ENCODE results near the gene PTPRM. TPM values are rescaled to one million over a fixed set of nuclear protein-coding genes. Genes with fewer than 3 reads are reported as not detected.

Gene PTPRM
- total and polyA plus RNA-seq, 2 experiments from 2014 or later: 1.6 to 5.3 TPM

- TF ChIP-seq, protein P1, sequence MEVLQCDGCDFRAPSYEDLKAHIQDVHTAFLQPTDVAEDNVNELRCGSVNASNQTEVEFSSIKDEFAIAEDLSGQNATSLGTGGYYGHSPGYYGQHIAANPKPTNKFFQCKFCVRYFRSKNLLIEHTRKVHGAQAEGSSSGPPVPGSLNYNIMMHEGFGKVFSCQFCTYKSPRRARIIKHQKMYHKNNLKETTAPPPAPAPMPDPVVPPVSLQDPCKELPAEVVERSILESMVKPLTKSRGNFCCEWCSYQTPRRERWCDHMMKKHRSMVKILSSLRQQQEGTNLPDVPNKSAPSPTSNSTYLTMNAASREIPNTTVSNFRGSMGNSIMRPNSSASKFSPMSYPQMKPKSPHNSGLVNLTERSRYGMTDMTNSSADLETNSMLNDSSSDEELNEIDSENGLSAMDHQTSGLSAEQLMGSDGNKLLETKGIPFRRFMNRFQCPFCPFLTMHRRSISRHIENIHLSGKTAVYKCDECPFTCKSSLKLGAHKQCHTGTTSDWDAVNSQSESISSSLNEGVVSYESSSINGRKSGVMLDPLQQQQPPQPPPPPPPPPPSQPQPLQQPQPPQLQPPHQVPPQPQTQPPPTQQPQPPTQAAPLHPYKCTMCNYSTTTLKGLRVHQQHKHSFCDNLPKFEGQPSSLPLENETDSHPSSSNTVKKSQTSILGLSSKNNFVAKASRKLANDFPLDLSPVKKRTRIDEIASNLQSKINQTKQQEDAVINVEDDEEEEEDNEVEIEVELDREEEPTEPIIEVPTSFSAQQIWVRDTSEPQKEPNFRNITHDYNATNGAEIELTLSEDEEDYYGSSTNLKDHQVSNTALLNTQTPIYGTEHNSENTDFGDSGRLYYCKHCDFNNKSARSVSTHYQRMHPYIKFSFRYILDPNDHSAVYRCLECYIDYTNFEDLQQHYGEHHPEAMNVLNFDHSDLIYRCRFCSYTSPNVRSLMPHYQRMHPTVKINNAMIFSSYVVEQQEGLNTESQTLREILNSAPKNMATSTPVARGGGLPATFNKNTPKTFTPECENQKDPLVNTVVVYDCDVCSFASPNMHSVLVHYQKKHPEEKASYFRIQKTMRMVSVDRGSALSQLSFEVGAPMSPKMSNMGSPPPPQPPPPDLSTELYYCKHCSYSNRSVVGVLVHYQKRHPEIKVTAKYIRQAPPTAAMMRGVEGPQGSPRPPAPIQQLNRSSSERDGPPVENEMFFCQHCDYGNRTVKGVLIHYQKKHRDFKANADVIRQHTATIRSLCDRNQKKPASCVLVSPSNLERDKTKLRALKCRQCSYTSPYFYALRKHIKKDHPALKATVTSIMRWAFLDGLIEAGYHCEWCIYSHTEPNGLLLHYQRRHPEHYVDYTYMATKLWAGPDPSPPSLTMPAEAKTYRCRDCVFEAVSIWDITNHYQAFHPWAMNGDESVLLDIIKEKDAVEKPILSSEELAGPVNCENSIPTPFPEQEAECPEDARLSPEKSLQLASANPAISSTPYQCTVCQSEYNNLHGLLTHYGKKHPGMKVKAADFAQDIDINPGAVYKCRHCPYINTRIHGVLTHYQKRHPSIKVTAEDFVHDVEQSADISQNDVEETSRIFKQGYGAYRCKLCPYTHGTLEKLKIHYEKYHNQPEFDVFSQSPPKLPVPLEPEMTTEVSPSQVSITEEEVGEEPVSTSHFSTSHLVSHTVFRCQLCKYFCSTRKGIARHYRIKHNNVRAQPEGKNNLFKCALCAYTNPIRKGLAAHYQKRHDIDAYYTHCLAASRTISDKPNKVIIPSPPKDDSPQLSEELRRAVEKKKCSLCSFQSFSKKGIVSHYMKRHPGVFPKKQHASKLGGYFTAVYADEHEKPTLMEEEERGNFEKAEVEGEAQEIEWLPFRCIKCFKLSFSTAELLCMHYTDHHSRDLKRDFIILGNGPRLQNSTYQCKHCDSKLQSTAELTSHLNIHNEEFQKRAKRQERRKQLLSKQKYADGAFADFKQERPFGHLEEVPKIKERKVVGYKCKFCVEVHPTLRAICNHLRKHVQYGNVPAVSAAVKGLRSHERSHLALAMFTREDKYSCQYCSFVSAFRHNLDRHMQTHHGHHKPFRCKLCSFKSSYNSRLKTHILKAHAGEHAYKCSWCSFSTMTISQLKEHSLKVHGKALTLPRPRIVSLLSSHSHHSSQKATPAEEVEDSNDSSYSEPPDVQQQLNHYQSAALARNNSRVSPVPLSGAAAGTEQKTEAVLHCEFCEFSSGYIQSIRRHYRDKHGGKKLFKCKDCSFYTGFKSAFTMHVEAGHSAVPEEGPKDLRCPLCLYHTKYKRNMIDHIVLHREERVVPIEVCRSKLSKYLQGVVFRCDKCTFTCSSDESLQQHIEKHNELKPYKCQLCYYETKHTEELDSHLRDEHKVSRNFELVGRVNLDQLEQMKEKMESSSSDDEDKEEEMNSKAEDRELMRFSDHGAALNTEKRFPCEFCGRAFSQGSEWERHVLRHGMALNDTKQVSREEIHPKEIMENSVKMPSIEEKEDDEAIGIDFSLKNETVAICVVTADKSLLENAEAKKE (CRISPR knock-in tag; IDR thresholded peaks at IDR 0.05): no peak
Measured at GRCh38 chr18:8040021-8040420, 472.9 kb downstream of the PTPRM start (continued).

GRCh38 chr18:8041526-8042111, 474.5 kb downstream of the PTPRM start:
- H3K27me3 Mint-ChIP-seq (ENCODE audit: insufficient read depth, low read depth, poor library complexity): no peaks in the 10 kb centered on the region
- no peaks in the 10 kb centered on the region for H3K36me3 ChIP-seq (ENCODE audit: insufficient read depth)
- H3K4me1 ChIP-seq (ENCODE audit: insufficient read depth): no peaks in the 10 kb centered on the region
- H3K9me2 ChIP-seq (ENCODE audit: insufficient read depth): no peaks in the 10 kb centered on the region
- no peaks in the 10 kb centered on the region for H3K36me3 Mint-ChIP-seq (ENCODE audit: low read depth)
- H3K27ac ChIP-seq (ENCODE audit: low read depth): no peak overlapping the region
- H3K4me3 Mint-ChIP-seq: no peak overlapping the region
- H3K27ac Mint-ChIP-seq: no peak overlapping the region
- H3K27me3 ChIP-seq (ENCODE audit: insufficient read depth): no peaks in the 10 kb centered on the region
- no peaks in the 10 kb centered on the region for H3K9me3 Mint-ChIP-seq
- H3K79me2 ChIP-seq (replicated peaks; ENCODE audit: insufficient read depth): no peaks in the 10 kb centered on the region
- ATAC-seq: no peak
- no peaks in the 10 kb centered on the region for H3F3A ChIP-seq (replicated peaks; ENCODE audit: low read depth)
- H4K20me1 ChIP-seq (replicated peaks; ENCODE audit: insufficient read depth): no peaks in the 10 kb centered on the region
- H3K4me3 ChIP-seq: no peak overlapping the region
- H3K4me2 ChIP-seq: no peak overlapping the region
- no peaks in the 10 kb centered on the region for H3K4me1 Mint-ChIP-seq
- H2AFZ ChIP-seq: no peak overlapping the region
- no peak for DNase-seq (ENCODE audit: low spot score)
- no peak for TF ChIP-seq STAT1 (IDR thresholded peaks at IDR 0.05; ENCODE audit: unreplicated experiment)
- TF ChIP-seq POLR2AphosphoS5 (IDR thresholded peaks at IDR 0.05; ENCODE audit: low read depth): no peak
- no peak for TF ChIP-seq CREB1 (CRISPR knock-in tag; IDR thresholded peaks at IDR 0.05; ENCODE audit: low read depth)
- TF ChIP-seq, protein P2, sequence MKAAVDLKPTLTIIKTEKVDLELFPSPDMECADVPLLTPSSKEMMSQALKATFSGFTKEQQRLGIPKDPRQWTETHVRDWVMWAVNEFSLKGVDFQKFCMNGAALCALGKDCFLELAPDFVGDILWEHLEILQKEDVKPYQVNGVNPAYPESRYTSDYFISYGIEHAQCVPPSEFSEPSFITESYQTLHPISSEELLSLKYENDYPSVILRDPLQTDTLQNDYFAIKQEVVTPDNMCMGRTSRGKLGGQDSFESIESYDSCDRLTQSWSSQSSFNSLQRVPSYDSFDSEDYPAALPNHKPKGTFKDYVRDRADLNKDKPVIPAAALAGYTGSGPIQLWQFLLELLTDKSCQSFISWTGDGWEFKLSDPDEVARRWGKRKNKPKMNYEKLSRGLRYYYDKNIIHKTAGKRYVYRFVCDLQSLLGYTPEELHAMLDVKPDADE (IDR thresholded peaks at IDR 0.05): no peak
- no peak for TF ChIP-seq EZH2 (IDR thresholded peaks at IDR 0.05; ENCODE audit: low read depth, unreplicated experiment)
- TF ChIP-seq, protein P3, sequence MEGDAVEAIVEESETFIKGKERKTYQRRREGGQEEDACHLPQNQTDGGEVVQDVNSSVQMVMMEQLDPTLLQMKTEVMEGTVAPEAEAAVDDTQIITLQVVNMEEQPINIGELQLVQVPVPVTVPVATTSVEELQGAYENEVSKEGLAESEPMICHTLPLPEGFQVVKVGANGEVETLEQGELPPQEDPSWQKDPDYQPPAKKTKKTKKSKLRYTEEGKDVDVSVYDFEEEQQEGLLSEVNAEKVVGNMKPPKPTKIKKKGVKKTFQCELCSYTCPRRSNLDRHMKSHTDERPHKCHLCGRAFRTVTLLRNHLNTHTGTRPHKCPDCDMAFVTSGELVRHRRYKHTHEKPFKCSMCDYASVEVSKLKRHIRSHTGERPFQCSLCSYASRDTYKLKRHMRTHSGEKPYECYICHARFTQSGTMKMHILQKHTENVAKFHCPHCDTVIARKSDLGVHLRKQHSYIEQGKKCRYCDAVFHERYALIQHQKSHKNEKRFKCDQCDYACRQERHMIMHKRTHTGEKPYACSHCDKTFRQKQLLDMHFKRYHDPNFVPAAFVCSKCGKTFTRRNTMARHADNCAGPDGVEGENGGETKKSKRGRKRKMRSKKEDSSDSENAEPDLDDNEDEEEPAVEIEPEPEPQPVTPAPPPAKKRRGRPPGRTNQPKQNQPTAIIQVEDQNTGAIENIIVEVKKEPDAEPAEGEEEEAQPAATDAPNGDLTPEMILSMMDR (conservative IDR thresholded peaks at IDR 0.05; ENCODE audit: low read depth in 2 of 2): no peak
- TF ChIP-seq REST (IDR thresholded peaks at IDR 0.05; ENCODE audit: unreplicated experiment): no peak
- no peak for TF ChIP-seq EZH2phosphoT487 (IDR thresholded peaks at IDR 0.05; ENCODE audit: unreplicated experiment)
- no peak for TF ChIP-seq ZNF331 (CRISPR knock-in tag; IDR thresholded peaks at IDR 0.05; ENCODE audit: low read depth)
- TF ChIP-seq JUNB (IDR thresholded peaks at IDR 0.05; ENCODE audit: unreplicated experiment): no peak
- TF ChIP-seq ZNF114 (CRISPR knock-in tag; IDR thresholded peaks at IDR 0.05): no peak
- TF ChIP-seq NANOG (IDR thresholded peaks at IDR 0.05; ENCODE audit: borderline replicate concordance): no peak
